GM23338 (cell line): ENCODE measurements around the gene OSBPL10.

Source experiments
- CREB1 ChIP-seq: fragments of 250-450 bp; sonication (Bioruptor Pico); IDR thresholded peaks from 2 replicates; pipeline ENCODE4 v1.5.0; 2020; ENCODE audit warnings: low read depth, mild to moderate bottlenecking, moderate library complexity
- CTCF ChIP-seq, 2 experiments: fragments of 200-600 bp in 1 of 2; sonication (generic) in 1 of 2; conservative IDR thresholded peaks; 2 replicates each; pipeline versions ENCODE4 v1.5.1 to v1.6.1; 2016 to 2017; ENCODE audit warnings: antibody characterized with exemption in 2 of 2, low read depth in 2 of 2, mild to moderate bottlenecking in 2 of 2, moderate library complexity in 1 of 2
- ETS1 ChIP-seq: IDR thresholded peaks from 2 replicates; pipeline ENCODE4 v1.6.1; 2016; ENCODE audit warnings: antibody characterized with exemption
- EZH2 ChIP-seq: fragments of 200-600 bp; sonication (generic); IDR thresholded peaks from one replicate; pipeline ENCODE4 v1.8.0; 2017; ENCODE audit warnings: antibody characterized with exemption, mild to moderate bottlenecking, low read depth; ENCODE audit not compliant: unreplicated experiment
- JUNB ChIP-seq: IDR thresholded peaks from one replicate; pipeline ENCODE4 v1.6.1; 2016; ENCODE audit warnings: antibody characterized with exemption; ENCODE audit not compliant: unreplicated experiment
- POLR2AphosphoS5 ChIP-seq: IDR thresholded peaks from 2 replicates; pipeline ENCODE4 v1.6.1; 2016; ENCODE audit warnings: antibody characterized with exemption, low read depth
- TF ChIP-seq, protein P1 (sequence below): IDR thresholded peaks from one replicate; pipeline ENCODE4 v1.6.1; 2018; ENCODE audit warnings: antibody characterized with exemption; ENCODE audit not compliant: unreplicated experiment

DNA sequence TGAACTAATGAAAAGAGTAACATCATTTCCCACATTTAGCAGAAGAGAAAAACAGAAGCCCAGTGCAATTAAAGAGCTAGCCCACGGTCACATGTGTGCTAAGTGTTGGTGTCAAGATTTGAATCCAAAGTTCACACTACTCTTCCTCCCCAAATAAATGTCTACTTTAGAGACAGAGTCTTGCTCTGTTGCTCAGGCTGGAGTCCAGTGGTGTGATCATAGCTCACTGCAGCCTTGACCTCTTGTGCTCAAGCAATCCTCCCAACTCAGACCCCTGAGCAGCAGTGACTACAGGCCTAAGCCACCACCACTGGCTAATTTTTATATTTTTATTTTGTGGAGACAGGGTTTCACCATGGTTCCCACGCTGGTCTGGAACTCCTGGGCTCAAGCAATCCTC, 4.8 kb downstream of the OSBPL10 start:
- TF ChIP-seq CTCF (conservative IDR thresholded peaks at IDR 0.05; ENCODE audit: low read depth in 2 of 2): no peak
- TF ChIP-seq EZH2: no peak
- no peak for TF ChIP-seq CREB1 (CRISPR knock-in tag)
- no peak for TF ChIP-seq POLR2AphosphoS5
- TF ChIP-seq ETS1: no peak
- TF ChIP-seq, protein P1, sequence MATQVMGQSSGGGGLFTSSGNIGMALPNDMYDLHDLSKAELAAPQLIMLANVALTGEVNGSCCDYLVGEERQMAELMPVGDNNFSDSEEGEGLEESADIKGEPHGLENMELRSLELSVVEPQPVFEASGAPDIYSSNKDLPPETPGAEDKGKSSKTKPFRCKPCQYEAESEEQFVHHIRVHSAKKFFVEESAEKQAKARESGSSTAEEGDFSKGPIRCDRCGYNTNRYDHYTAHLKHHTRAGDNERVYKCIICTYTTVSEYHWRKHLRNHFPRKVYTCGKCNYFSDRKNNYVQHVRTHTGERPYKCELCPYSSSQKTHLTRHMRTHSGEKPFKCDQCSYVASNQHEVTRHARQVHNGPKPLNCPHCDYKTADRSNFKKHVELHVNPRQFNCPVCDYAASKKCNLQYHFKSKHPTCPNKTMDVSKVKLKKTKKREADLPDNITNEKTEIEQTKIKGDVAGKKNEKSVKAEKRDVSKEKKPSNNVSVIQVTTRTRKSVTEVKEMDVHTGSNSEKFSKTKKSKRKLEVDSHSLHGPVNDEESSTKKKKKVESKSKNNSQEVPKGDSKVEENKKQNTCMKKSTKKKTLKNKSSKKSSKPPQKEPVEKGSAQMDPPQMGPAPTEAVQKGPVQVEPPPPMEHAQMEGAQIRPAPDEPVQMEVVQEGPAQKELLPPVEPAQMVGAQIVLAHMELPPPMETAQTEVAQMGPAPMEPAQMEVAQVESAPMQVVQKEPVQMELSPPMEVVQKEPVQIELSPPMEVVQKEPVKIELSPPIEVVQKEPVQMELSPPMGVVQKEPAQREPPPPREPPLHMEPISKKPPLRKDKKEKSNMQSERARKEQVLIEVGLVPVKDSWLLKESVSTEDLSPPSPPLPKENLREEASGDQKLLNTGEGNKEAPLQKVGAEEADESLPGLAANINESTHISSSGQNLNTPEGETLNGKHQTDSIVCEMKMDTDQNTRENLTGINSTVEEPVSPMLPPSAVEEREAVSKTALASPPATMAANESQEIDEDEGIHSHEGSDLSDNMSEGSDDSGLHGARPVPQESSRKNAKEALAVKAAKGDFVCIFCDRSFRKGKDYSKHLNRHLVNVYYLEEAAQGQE: no peak
- no peak for TF ChIP-seq JUNB
